ENCODE measurements around the gene ASCC3. TPM values are rescaled to one million over a fixed set of nuclear protein-coding genes. Genes with fewer than 3 reads are reported as not detected.

Gene ASCC3
- total RNA-seq, 1 experiment from 2014 or later: 36.3 TPM

DNA sequence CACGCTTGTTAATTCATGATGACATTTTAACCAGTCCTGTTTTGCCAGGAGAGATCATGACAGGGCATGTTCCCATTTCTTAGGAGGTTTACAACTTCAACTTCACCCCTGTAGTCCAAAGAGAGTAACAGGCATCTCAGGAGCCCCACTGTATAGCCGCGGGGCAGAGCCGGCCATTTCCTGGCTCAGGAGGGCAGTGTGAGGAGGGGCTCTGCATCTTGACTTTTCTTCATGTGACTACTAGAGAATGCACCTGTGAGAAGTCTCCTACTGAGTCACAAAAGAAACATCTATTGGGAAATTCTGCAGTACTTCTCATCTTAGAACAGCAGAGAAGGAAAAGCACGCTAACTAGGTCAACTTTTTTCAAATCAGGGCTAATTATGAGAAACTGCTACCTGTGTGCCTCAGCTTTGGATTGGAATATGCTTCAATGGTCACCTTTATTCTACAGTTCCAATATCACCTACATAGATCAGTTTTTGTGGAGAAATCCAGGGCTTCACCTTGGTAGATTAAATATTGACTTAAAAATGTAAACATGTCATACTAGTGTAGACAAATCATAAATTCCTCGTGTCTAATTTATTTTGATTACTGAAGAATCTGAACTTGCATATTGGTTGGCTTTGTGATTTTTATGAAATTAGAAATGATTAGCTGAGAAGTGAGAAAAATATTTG, 387.8 kb downstream of the ASCC3 start:
- no peak for DNase-seq (ENCODE audit: low read depth)

DNA sequence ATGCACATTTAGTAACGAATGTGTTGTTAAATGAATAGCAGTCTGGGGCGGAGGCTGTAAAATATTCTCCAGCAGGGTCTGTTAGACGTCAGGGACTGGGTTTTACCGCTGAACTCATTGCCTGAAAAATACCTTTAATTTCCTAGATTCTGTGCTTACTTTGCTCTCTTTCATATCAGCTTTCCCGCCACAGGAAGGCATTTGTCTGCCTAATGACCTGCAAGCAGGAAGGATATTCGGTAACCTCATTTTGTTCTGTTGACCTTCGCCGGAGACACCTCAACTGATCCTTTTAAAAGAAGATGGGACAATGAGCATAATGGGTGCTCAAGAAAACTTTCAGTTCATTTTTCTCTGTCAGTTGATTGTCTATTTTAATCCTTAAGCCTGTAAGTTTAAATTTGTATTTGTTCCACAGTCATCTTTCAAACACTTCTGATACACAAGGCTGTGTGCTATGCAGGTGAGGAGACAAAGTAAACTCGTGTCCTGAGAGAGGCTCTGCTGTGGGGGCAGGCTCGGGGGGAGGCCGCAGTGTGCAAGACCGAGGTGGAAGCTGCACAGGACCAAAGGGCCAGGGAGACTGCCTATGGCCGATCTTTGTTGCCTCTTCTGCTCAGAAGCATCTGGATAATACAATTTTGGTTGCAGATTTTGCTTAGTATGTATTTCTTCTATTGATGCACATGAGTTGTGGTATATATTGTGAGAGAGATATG, 389.0 kb downstream of the ASCC3 start:
- no peak for DNase-seq (ENCODE audit: low read depth)

DNA sequence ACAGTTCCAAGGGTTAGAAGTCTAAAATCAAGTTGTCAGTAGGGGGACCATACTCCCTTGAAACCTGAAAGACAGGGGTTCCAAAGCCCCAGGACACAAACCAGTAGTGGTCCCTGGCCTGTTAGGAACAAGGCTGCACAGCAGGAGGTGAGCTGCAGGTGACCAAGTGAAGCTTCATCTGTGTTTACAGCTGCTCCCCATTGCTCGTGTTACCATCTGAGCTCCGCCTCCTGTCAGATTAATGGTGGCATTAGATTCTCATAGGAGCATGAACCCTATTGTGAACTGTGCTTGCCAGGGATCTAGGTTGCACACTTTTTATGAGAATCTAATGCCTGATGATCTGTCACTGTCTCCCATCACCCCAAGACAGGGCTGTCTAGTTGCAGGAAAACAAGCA, 391.1 kb downstream of the ASCC3 start:
- DNase-seq (ENCODE audit: low read depth): no peak

DNA sequence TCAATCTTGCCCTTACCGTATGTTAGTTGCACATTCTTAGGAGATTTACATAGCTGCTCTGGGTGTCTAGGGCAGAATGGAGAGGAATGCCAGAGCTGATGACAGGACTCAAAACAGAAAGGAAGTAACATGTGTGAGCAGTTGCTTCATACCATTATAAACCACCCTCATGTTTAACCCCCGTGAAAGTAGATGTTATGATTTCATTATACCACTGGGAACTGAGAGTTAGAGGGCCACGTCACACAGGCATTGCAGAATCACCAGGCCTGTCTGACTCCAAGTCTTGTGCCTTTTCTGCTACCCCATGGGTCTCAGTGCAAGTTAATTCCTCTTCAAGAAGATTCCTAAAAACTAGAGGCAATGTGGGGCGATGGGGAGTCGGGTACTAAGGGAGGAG, 392.9 kb downstream of the ASCC3 start:
- no peak for DNase-seq (ENCODE audit: low read depth)

GRCh38 chr6:100487638-100488037, 393.5 kb downstream of the ASCC3 start:
- no peak for DNase-seq (ENCODE audit: low read depth)

- no peak for DNase-seq (ENCODE audit: low read depth)
Observed at GRCh38 chr6:100485268-100485667, 395.9 kb downstream of the ASCC3 start.

DNA sequence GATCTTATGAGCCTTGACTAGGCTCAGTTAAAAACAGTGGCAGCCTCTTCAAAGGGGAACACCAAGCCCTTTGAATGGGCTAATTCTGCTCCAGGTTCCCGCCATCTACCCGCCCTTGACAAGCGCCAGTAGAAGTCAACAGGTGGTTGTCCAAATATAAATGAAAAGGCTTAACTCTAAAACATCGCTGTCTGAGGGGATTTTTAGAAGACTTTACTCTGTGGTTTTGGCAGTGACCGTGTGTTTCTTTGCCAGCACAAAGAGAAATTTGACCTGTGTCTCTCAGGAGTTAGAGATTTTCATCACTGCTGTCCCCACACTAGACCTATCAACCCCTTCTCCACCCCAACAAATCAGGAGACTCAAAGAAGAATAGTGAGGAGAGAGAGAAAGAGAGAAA, 396.7 kb downstream of the ASCC3 start:
- DNase-seq (ENCODE audit: low read depth): no peak

DNA sequence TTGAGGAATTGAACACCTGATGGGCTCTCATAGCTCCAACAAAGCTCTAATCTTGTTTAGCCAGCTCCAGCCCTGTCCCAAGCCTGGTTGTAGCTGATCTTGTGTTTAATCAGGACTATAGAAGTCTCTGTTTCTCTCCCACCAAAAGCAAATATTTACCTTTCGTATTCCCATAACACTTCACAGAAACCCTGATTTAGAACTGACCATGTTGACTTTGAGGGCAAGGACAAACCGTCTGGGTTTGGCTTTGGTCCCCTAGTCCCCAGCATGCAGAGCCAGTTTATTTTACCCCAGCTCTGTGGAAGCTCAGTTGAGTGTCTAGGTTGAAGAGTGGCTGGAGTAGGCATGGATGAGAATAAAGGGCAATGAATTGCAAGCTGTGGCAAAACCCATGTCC, 398.4 kb downstream of the ASCC3 start:
- DNase-seq (ENCODE audit: low read depth): no peak

- peak; percentile 22 for DNase-seq (ENCODE audit: low read depth)
Observed at GRCh38 chr6:100479179-100480035, 401.7 kb downstream of the ASCC3 start.

- peak; percentile 71 for DNase-seq (ENCODE audit: low read depth)
Observed at GRCh38 chr6:100475554-100476320, 405.4 kb downstream of the ASCC3 start.

DNA sequence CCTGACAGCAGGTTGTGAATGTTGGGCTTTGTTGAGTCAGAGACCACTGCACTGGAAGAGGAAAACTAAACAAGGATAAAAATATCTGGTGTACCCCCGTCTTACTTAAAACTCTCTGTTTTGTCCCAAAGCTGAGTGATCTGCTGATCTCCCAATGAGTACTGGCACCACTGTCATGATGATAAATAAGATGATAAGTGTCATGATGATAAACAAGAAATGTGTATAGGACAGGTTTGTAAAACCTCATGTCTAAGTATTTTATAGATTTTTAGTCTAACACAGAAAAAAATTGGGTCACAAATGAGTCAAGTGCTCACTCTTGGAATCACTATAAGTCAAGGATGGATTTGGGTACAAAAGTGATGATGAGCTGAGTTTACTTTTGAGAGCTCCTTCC, 407.9 kb downstream of the ASCC3 start:
- no peak for DNase-seq (ENCODE audit: low read depth)

- DNase-seq (ENCODE audit: low read depth): peak; percentile 80
Observed at GRCh38 chr6:100472674-100473073, 408.5 kb downstream of the ASCC3 start.

DNA sequence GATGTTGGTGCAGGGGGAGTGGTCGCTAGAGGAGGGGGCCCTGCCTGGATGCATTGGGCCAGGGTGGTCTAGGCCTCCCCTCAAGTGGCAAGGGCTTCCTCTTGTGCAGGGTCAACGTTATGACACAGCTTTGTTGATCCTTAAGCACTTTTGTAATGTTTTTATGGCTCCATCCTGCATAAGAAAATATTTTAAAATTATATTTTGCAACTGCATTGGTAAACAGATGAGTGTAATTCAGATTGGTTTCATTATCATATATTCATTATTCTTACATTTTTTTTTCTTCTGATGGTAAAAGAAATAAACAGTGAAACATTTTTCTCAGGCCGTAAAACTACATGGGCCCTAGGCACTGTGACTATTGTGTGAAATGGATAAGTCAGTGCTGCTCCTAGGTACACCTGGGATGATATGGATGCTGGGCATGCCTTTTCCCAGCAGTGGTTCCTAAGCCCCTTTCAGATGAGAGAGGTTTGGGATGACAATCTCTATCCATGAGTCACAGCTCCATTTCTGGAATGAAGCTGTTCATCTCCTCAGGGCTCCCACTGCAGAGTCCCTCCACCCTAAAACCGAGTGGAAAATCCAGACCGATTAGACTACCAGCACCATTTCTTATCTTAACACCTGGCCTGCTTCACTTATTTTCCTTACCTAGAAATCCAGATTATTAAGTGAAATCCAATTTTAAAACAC, 410.6 kb downstream of the ASCC3 start:
- DNase-seq (ENCODE audit: low read depth): no peak

GRCh38 chr6:100469101-100469859, 411.8 kb downstream of the ASCC3 start:
- DNase-seq (ENCODE audit: low read depth): no peak

GRCh38 chr6:100468016-100468622, 413.0 kb downstream of the ASCC3 start:
- DNase-seq (ENCODE audit: low read depth): no peak

- DNase-seq (ENCODE audit: low read depth): no peak
Observed at GRCh38 chr6:100467129-100468015, 413.8 kb downstream of the ASCC3 start.

- DNase-seq (ENCODE audit: low read depth): no peak
Observed at GRCh38 chr6:100466410-100467128, 414.6 kb downstream of the ASCC3 start.

DNA sequence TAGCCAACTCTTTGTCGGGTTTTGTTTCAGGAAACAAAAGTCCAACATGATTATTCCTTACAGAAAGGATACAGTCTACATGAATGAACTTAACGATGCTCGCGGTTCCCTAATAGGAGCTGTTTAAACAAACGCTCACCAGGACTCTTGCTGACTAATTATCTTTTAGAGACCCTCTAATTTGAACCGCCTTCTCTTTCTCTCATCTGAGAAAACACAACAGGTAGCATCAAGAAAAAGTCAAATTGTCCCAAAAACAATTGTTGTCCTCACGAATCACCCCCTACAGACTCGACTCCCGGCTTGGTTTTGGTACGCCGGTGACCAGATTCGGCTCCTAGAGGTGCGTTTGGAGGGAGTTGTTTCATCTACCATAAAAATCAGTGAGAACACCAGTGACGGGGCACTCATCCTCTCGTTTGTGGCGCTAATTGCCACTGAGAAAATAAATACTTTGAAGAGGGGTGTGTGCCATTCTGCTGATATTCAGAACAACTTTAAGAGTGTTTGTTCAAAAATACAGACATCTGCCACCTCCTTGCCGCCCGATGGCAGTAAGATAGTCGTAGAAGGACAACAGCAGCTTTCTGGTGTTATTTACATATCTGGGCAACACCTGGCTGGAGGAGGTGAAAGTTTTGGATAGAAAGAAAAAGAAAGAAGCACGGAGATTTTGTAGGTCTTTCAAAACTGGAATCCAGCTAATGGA, 415.3 kb downstream of the ASCC3 start:
- no peak for DNase-seq (ENCODE audit: low read depth)

All from Daoy (cell line).